ENCODE results near the gene PIP4K2A.

GRCh38 chr10:22531441-22531840 is 182.9 kb downstream of the PIP4K2A start:
- TF ChIP-seq POLR2A (IDR thresholded peaks at IDR 0.05; ENCODE audit: low read depth, low read length) (no peak), GATA2 (IDR thresholded peaks at IDR 0.05; ENCODE audit: insufficient read depth, insufficient read length, low read depth, low read length) (no peak)
- TF ChIP-seq, protein P1, sequence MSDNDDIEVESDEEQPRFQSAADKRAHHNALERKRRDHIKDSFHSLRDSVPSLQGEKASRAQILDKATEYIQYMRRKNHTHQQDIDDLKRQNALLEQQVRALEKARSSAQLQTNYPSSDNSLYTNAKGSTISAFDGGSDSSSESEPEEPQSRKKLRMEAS (IDR thresholded peaks at IDR 0.05; ENCODE audit: insufficient read depth, insufficient read length) = no peak
- TF ChIP-seq, protein P2, sequence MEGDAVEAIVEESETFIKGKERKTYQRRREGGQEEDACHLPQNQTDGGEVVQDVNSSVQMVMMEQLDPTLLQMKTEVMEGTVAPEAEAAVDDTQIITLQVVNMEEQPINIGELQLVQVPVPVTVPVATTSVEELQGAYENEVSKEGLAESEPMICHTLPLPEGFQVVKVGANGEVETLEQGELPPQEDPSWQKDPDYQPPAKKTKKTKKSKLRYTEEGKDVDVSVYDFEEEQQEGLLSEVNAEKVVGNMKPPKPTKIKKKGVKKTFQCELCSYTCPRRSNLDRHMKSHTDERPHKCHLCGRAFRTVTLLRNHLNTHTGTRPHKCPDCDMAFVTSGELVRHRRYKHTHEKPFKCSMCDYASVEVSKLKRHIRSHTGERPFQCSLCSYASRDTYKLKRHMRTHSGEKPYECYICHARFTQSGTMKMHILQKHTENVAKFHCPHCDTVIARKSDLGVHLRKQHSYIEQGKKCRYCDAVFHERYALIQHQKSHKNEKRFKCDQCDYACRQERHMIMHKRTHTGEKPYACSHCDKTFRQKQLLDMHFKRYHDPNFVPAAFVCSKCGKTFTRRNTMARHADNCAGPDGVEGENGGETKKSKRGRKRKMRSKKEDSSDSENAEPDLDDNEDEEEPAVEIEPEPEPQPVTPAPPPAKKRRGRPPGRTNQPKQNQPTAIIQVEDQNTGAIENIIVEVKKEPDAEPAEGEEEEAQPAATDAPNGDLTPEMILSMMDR (IDR thresholded peaks at IDR 0.05; ENCODE audit: extremely low read depth in 1 of 2, insufficient read depth in 1 of 2, low read depth in 1 of 2, low read length in 2 of 2) = no peak
